IPS-15b (cell line): ENCODE results near the gene MYO1E.
"Not testable (repeated sequence)": the region's sequence is repeated elsewhere in the genome, so short reads cannot be mapped to it uniquely, and the experiment has no call there.

Source experiments
- H3K27me3 ChIP-seq: one replicate; pipeline ENCODE4 v1.6.1; 2013; ENCODE audit warnings: low read length; ENCODE audit not compliant: control insufficient read depth, insufficient read depth
- H3K36me3 ChIP-seq: one replicate; pipeline ENCODE4 v1.6.1; 2013; ENCODE audit warnings: low read length; ENCODE audit not compliant: control insufficient read depth, insufficient read depth
- H3K4me1 ChIP-seq: one replicate; pipeline ENCODE4 v1.6.1; 2013; ENCODE audit warnings: mild to moderate bottlenecking, low read length; ENCODE audit not compliant: control insufficient read depth, insufficient read depth
- H3K4me3 ChIP-seq: one replicate; pipeline ENCODE4 v1.5.1; 2013; ENCODE audit warnings: low read depth, low read length
- H3K9ac ChIP-seq: one replicate; pipeline ENCODE4 v1.6.1; 2013; ENCODE audit warnings: low read depth, mild to moderate bottlenecking, low read length
- H3K9me3 ChIP-seq: one replicate; pipeline ENCODE4 v1.6.1; 2013; ENCODE audit warnings: mild to moderate bottlenecking, low read length; ENCODE audit not compliant: control insufficient read depth, insufficient read depth

MYO1E gene

DNA sequence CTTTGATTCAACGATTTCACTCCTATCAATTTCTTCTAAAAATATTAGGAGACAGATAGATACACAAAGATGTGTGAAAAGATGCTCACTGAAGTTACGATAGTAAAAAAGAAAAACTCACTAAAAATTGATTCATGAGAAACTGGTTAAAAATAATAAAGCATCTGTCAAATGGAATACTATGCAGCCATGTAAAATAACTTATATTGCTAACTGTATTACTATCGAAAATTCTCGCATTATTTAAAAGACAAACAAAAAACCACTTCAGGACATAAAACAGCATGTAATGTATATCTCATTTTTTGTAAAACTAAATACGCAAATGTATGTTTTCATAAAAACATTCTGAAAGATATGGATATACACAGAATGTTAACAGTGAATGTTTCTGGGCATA is 199.5 kb downstream of the MYO1E start:
- no peak overlapping the region for H3K9ac ChIP-seq
- no peaks in the 10 kb centered on the region for H3K27me3 ChIP-seq
- H3K4me3 ChIP-seq, result no peak overlapping the region
- H3K4me1 ChIP-seq, result no peaks in the 10 kb centered on the region
- H3K9me3 ChIP-seq, result no peaks in the 10 kb centered on the region
- H3K36me3 ChIP-seq, result peaks cover 28% of the 10 kb centered on the region

- no peak overlapping the region for H3K9ac ChIP-seq
- H3K36me3 ChIP-seq, result peaks cover 20% of the 10 kb centered on the region
- no peaks in the 10 kb centered on the region for H3K27me3 ChIP-seq
- no peak overlapping the region for H3K4me3 ChIP-seq
- H3K9me3 ChIP-seq, result no peaks in the 10 kb centered on the region
- no peaks in the 10 kb centered on the region for H3K4me1 ChIP-seq
Observed at GRCh38 chr15:59172289-59172901, 200.3 kb downstream of the MYO1E start.

GRCh38 chr15:59171067-59171397 is 201.6 kb downstream of the MYO1E start:
- H3K9ac ChIP-seq, result no peak overlapping the region
- H3K36me3 ChIP-seq, result peaks cover 19% of the 10 kb centered on the region
- no peaks in the 10 kb centered on the region for H3K27me3 ChIP-seq
- H3K9me3 ChIP-seq, result no peaks in the 10 kb centered on the region
- no peak overlapping the region for H3K4me3 ChIP-seq
- no peaks in the 10 kb centered on the region for H3K4me1 ChIP-seq

DNA sequence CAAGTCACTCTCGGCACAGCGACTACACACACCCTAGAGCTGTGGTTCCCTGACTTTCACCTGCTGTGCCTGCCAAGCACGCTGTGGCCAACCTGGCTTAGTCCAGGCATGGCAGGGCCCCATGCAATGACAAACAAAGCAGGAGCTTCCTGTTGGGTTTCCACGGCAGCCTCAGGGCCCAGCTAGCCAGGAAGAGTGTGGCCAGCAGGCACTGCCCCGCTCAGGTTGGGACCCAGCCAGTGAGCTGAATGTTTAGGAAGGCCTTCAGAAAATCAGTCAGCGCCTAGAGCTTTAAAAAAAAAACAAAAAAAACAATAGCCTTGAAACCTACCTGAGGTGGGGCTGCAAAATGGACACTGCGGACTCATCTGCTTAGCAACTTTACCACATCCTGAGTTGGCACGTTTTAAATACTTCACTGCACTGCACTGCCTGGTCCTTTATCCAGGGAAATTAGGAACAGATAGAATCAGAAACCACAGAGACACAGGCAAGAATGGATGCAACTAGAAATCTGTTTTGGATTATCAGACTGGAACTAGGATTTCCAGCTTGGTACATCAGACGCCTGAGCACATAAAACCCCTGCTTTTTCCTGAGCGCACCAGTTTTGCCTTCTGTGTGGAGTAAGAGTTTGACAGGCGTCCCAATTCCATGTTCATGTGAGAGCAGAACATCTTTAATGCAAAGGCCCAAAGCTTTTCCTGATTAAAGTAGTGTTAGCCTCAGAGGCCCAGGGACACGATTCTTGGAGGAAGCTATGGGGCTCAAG is 202.2 kb downstream of the MYO1E start:
- H3K4me1 ChIP-seq, result no peaks in the 10 kb centered on the region
- no peak overlapping the region for H3K9ac ChIP-seq
- no peak overlapping the region for H3K4me3 ChIP-seq
- H3K9me3 ChIP-seq, result no peaks in the 10 kb centered on the region
- H3K36me3 ChIP-seq, result peaks cover 19% of the 10 kb centered on the region
- no peaks in the 10 kb centered on the region for H3K27me3 ChIP-seq

- Histone ChIP-seq H3K4me3 (no peak overlapping the region), H3K9ac (no peak overlapping the region), H3K27me3 (no peaks in the 10 kb centered on the region), H3K36me3 (peaks cover 17% of the 10 kb centered on the region), H3K9me3 (no peaks in the 10 kb centered on the region), H3K4me1 (no peaks in the 10 kb centered on the region)
Observed at GRCh38 chr15:59169251-59169708, 203.4 kb downstream of the MYO1E start.

DNA sequence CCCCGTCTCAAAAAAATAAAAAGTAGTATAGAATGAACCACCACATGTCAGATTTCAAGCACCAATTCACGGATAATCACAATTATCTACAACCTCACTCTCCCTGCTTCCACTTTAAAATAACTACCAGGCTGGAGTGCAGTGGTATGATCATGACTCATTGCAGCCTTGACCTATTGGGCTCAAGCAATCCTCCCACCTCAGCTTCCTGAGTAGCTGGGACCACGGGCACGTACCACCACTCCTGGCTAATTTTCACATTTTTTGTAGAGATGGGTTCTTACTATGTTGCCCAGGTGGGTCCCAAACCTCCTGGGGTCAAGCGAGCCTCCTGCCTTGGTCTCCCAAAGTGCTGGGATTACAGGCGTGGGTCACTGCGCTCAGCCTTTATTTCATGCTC is 204.1 kb downstream of the MYO1E start:
- peaks cover 17% of the 10 kb centered on the region for H3K36me3 ChIP-seq
- H3K9me3 ChIP-seq, result no peaks in the 10 kb centered on the region
- no peaks in the 10 kb centered on the region for H3K27me3 ChIP-seq
- H3K4me3 ChIP-seq, result no peak overlapping the region
- no peaks in the 10 kb centered on the region for H3K4me1 ChIP-seq
- no peak overlapping the region for H3K9ac ChIP-seq

GRCh38 chr15:59166601-59167265 is 205.9 kb downstream of the MYO1E start:
- H3K36me3 ChIP-seq, result peaks cover 17% of the 10 kb centered on the region
- no peak overlapping the region for H3K9ac ChIP-seq
- no peaks in the 10 kb centered on the region for H3K9me3 ChIP-seq
- H3K27me3 ChIP-seq, result no peaks in the 10 kb centered on the region
- no peaks in the 10 kb centered on the region for H3K4me1 ChIP-seq
- no peak overlapping the region for H3K4me3 ChIP-seq

DNA sequence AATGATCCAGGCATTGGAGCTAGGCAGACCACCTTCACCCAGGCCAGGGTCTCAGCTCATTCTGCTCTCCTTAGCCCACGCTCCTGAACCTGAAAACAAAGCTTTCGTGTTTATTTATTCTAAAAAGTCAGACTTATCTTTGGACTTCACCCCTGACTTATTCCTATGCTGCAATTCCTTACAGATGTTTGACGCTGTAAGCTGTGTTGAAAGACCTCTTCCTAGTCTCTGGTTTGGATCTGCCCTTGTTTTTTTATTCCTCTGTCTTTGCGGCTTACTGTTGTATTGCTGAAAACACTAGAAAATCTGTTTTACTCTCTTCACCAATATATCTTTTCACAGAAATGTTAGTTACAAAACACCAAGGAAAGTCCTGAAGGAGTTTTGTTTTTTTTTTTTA is 206.5 kb downstream of the MYO1E start:
- H3K27me3 ChIP-seq, result no peaks in the 10 kb centered on the region
- H3K9ac ChIP-seq, result no peak overlapping the region
- peaks cover 11% of the 10 kb centered on the region for H3K36me3 ChIP-seq
- H3K9me3 ChIP-seq, result no peaks in the 10 kb centered on the region
- no peak overlapping the region for H3K4me3 ChIP-seq
- no peaks in the 10 kb centered on the region for H3K4me1 ChIP-seq

GRCh38 chr15:59165726-59166125 is 206.9 kb downstream of the MYO1E start:
- H3K4me3 ChIP-seq, result no peak overlapping the region
- no peaks in the 10 kb centered on the region for H3K9me3 ChIP-seq
- H3K9ac ChIP-seq, result no peak overlapping the region
- H3K27me3 ChIP-seq, result no peaks in the 10 kb centered on the region
- H3K4me1 ChIP-seq, result no peaks in the 10 kb centered on the region
- peaks cover 10% of the 10 kb centered on the region for H3K36me3 ChIP-seq

GRCh38 chr15:59162080-59162479 is 210.6 kb downstream of the MYO1E start:
- H3K4me3 ChIP-seq, H3K4me1 ChIP-seq, H3K9ac ChIP-seq, H3K27me3 ChIP-seq, H3K9me3 ChIP-seq: not testable (repeated sequence)
- H3K36me3 ChIP-seq, result peaks cover 15% of the 10 kb centered on the region

DNA sequence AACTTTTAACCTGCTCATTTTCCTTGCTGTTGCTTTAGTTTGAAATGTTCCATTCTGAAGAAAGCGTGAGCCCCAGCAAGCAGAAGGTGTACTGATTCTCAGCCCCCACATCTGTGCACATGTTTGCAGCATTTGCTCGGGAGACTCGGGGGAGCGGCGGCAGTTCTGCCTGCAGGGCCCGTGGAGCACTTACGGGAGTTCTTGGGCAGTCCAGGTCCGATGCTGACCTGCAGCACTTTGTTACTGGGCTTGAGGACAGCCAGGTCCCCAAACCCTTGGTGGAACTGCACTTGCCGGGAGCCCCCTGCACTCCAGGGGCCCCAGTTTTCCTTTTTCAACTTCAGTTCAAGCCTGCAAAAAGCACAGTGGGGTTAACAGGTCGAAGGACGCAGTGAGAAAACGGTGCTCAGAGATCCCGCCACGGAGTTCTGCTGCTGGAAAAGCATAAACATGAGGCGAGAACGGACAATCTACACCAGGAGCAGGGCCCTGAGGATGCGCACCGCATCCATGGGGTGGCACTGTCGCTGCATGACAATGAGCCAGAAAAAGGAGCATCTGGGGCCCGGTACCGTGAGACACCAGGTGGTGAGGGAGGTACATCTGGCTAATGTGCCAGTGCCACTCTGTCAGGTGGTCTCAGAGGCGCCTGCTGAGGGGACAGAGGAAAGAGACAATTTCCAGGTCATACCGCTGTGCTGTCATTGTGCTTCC is 211.6 kb downstream of the MYO1E start:
- Histone ChIP-seq H3K9me3 (no peaks in the 10 kb centered on the region), H3K9ac (no peak overlapping the region), H3K27me3 (no peaks in the 10 kb centered on the region), H3K4me1 (no peaks in the 10 kb centered on the region), H3K36me3 (peaks cover 15% of the 10 kb centered on the region), H3K4me3 (no peak overlapping the region)
